ENCODE data around the gene JOSD1. TPM values are rescaled to one million over a fixed set of nuclear protein-coding genes. Genes with fewer than 3 reads are reported as not detected.

Gene JOSD1
- total and polyA plus RNA-seq, 9 of the 15 experiments (the other 6 are each of a cell fraction or from before 2014, with no cell fraction given): 8.9 to 39.1 (median 30.4) TPM

DNA sequence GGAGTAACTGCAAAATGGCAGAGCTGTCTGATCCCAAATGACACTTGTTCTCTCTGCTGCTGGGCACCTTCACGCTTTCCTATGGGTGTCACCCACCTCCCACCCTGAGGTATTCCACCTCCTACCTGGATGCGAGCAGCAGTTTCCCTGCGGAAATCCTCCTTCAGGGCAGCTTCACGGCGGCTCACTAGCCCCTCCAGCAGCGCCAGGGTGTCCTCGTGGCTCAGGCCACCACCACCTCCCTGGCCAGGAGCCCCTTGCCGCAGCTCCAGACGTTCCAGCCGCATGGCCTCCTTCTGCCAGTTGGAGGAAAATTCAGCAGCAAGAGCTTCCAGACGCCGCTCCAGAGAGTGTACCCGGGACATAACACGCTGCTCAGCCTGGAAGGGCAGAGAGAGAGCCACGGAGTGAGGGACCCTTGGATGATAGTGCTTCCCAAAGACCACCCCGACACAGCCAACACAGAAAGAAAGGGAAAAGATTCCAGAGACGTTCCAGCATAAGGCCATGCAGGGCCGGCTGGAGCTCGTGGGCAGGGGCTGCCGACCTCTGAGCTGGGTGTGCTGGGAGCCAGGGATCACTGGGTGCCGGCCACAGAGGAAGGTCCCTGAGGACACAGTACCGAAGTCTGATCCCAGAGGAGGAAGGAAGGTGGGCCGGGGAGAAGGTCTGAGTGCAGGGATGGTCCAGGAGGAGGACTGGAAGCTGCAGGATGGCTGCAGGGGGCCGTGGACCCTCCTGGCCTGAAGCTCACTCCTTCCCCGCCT, 41.6 kb upstream of the JOSD1 start (continued):
- TF ChIP-seq ZNF449 (CRISPR knock-in tag; IDR thresholded peaks at IDR 0.05): no peak
- TF ChIP-seq ZHX1 (conservative IDR thresholded peaks at IDR 0.05; ENCODE audit: low read length): no peak
- TF ChIP-seq ZNF551 (CRISPR knock-in tag; IDR thresholded peaks at IDR 0.05): no peak
- no peak for TF ChIP-seq SRF (CRISPR knock-in tag; IDR thresholded peaks at IDR 0.05)
- TF ChIP-seq SMARCC2 (IDR thresholded peaks at IDR 0.05; ENCODE audit: low read depth): no peak
- no peak for TF ChIP-seq ZNF79 (CRISPR knock-in tag; IDR thresholded peaks at IDR 0.05; ENCODE audit: low read depth)
- TF ChIP-seq POLR2G (IDR thresholded peaks at IDR 0.05; ENCODE audit: low read depth, low read length): peak; percentile 63
- no peak for TF ChIP-seq TBP (optimal IDR thresholded peaks at IDR 0.05; ENCODE audit: low read depth, low read length)
- no peak for TF ChIP-seq ZNF347 (CRISPR knock-in tag; IDR thresholded peaks at IDR 0.05; ENCODE audit: low read depth)
- no peak for TF ChIP-seq MIER1 (IDR thresholded peaks at IDR 0.05; ENCODE audit: low read depth)
- TF ChIP-seq POLR2A (conservative IDR thresholded peaks at IDR 0.05): 0 out of 2 replicates have a peak, but pooled peaks have one; percentile 6
- TF ChIP-seq PHB2 (IDR thresholded peaks at IDR 0.05; ENCODE audit: low read depth): no peak
- 0 out of 2 replicates have a peak, but pooled peaks have one; percentile 25 for TF ChIP-seq RBFOX2 (IDR thresholded peaks at IDR 0.05; ENCODE audit: low read depth, low read length)

Measured in K562 (cell line).